B cell (primary cell): ENCODE measurements around the gene MATN3.

Experiments used
- CTCF ChIP-seq: fragments of 200-600 bp; IDR thresholded peaks from one replicate; pipeline ENCODE4 v1.8.0; 2022; ENCODE audit warnings: antibody characterized with exemption, mild to moderate bottlenecking
- EZH2 ChIP-seq: IDR thresholded peaks from 2 replicates; pipeline ENCODE4 v1.6.1; 2012; ENCODE audit warnings: borderline replicate concordance, low read depth, mild to moderate bottlenecking, moderate library complexity, low read length; ENCODE audit not compliant: insufficient read depth, poor library complexity, severe bottlenecking

DNA sequence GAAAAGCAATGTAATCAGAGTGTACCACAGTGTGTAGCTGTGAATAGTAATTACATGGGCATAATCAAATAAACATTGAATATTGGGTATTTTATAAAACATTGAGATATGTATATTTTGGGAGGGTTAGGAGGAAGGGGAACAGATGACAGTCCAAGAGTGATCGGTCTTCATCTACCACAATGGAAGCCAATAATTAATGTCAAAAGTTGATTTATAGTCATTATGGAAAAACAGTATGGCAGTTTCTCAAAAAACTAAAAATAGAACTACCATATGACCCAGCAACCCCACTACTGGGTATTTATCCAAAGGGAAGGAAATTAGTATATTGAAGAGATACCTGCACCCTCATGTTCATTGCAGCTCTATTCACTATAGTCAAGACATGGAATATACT lies 44.8 kb upstream of the MATN3 start:
- TF ChIP-seq CTCF = no peak
- TF ChIP-seq EZH2 = no peak
